Esophagus muscularis mucosa (tissue), 4 donors: Measurements from ENCODE around the gene NPC1. TPM values are rescaled to one million over a fixed set of nuclear protein-coding genes. Genes with fewer than 3 reads are reported as not detected.

Source experiments
- DNase-seq: peaks from one replicate; pipeline ENCODE4 v3.0.0-alpha.2; 2017; ENCODE audit errors: extremely low spot score
- H3K27ac ChIP-seq, 4 donors: fragments of 200-600 bp; sonication (generic); replicated peaks in 1 of 4; 1 replicate in 3 of 4; 2 replicates in 1 of 4; pipeline ENCODE4 v1.5.1; 2016 to 2019; ENCODE audit warnings: mild to moderate bottlenecking in 1 of 4
- H3K27me3 ChIP-seq, 4 donors: fragments of 200-600 bp; sonication (generic); one replicate each; pipeline versions ENCODE4 v1.5.1 to v1.6.0; 2016 to 2019
- H3K36me3 ChIP-seq, 4 donors: fragments of 200-600 bp; sonication (generic); one replicate each; pipeline ENCODE4 v1.5.1; 2016 to 2019
- H3K4me1 ChIP-seq, 4 donors: fragments of 200-600 bp; sonication (generic); one replicate each; pipeline ENCODE4 v1.5.1; 2016 to 2019
- H3K4me3 ChIP-seq, 4 donors: fragments of 200-600 bp; sonication (generic); 1 replicate in 2 of 4; 2 replicates in 2 of 4; pipeline ENCODE4 v1.5.1; 2016 to 2019; ENCODE audit warnings: mild to moderate bottlenecking in 4 of 4, moderate library complexity in 1 of 4
- H3K9me3 ChIP-seq, 4 donors: fragments of 200-600 bp; sonication (generic); 1 replicate in 3 of 4; 2 replicates in 1 of 4; pipeline ENCODE4 v1.5.1; 2016 to 2019
- CTCF ChIP-seq, 3 experiments: fragments of 200-600 bp in 2 of 3; fragments of 450-650 bp in 1 of 3; sonication (generic) in 2 of 3; IDR thresholded peaks; one replicate each; pipeline ENCODE4 v1.5.1; 2017 to 2019; ENCODE audit warnings: antibody characterized with exemption in 3 of 3, mild to moderate bottlenecking in 2 of 3, moderate library complexity in 1 of 3
- EP300 ChIP-seq: sonication (generic); formaldehyde crosslinking; IDR thresholded peaks from one replicate; pipeline ENCODE4 v1.6.1; 2017; ENCODE audit warnings: antibody characterized with exemption
- POLR2A ChIP-seq: fragments of 450-650 bp; IDR thresholded peaks from one replicate; pipeline ENCODE4 v1.6.1; 2017; ENCODE audit warnings: antibody characterized with exemption, moderate library complexity, mild to moderate bottlenecking, low read depth
- POLR2AphosphoS5 ChIP-seq, 2 donors: sonication (generic); formaldehyde crosslinking; IDR thresholded peaks; one replicate each; pipeline ENCODE4 v1.6.1; 2017; ENCODE audit warnings: antibody characterized with exemption in 2 of 2
- WGBS: methylation state at CpG from one replicate; pipeline ENCODE4 v1.1.5; 2018; 5-methylcytosine and 5-hydroxymethylcytosine counted together
- intact Hi-C: fragments of 100-400 bp; cut with DNase I; formaldehyde crosslinking; loops from one replicate; pipeline ENCODE4 v1.15.1; 2023
- total RNA-seq, 4 donors: library from RNA; depleted of rRNA; stranded (reverse); fragments of >200 nt; gene quantifications; one replicate each; pipeline versions ENCODE4 v1.1.0 to v1.2.1, GENCODE V29; 2016

NPC1 gene
- total RNA-seq, 4 donors from 2014 or later, result 39.9 to 63.7 (median 45.6) TPM

- H3K27me3 ChIP-seq, result no peaks in the 10 kb centered on the region
- intact Hi-C loops, result no loop called here
- H3K27ac ChIP-seq, result no peak overlapping the region
Observed at GRCh38 chr18:23605941-23606340, 19.6 kb upstream of the NPC1 start.

DNA sequence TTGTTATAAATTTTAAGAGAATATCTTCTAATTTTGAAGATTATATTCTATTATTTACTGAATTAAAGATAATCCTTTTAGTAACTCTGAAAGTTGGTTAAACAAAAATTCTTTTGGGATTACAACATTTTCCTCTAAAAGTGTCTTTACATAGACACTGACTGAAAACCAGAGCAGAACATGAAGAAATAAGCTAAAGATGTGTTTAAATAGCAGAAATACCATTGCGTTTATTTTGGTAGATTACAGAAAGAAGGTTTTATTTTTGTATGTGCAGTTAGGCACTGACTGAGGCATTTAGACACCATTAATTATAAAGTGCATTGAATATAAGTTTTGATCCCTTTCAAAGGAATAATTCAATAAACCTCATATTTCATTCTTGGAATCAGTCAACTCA, 13.5 kb upstream of the NPC1 start:
- H3K27me3 ChIP-seq, result no peaks in the 10 kb centered on the region
- TF ChIP-seq CTCF (IDR thresholded peaks at IDR 0.05) (no peak), POLR2A (no peak), POLR2AphosphoS5 (IDR thresholded peaks at IDR 0.05) (no peak), EP300 (no peak)
- no peaks in the 10 kb centered on the region for H3K9me3 ChIP-seq
- no peak for DNase-seq
- H3K4me1 ChIP-seq, result no peaks in the 10 kb centered on the region
- no peak overlapping the region for H3K27ac ChIP-seq
- H3K4me3 ChIP-seq, result no peak overlapping the region
- H3K36me3 ChIP-seq, result no peaks in the 10 kb centered on the region
- intact Hi-C loops, result no loop called here
- 59% methylated on average over 1 of the region's 1 CpG for WGBS

More at GRCh38 chr18:23605941-23606340, 19.6 kb upstream of the NPC1 start:
- peaks cover 0 to 40% (median 5%) of the 10 kb centered on the region in 4 donors for H3K36me3 ChIP-seq
- H3K9me3 ChIP-seq, result no peaks in the 10 kb centered on the region
- no peak overlapping the region for H3K4me3 ChIP-seq
- TF ChIP-seq POLR2AphosphoS5 (IDR thresholded peaks at IDR 0.05) (no peak), POLR2A (no peak), CTCF (IDR thresholded peaks at IDR 0.05) (no peak), EP300 (no peak)
- no peak for DNase-seq
- no peaks in the 10 kb centered on the region for H3K4me1 ChIP-seq

- Histone ChIP-seq H3K4me3 (no peak overlapping the region), H3K27me3 (no peaks in the 10 kb centered on the region), H3K27ac (no peak overlapping the region), H3K4me1 (no peaks in the 10 kb centered on the region), H3K9me3 (no peaks in the 10 kb centered on the region), H3K36me3 (no peaks in the 10 kb centered on the region)
- intact Hi-C loops, result no loop called here
- 82% methylated on average over 7 of the region's 7 CpGs for WGBS
- no peak for DNase-seq
- TF ChIP-seq POLR2AphosphoS5 (IDR thresholded peaks at IDR 0.05), result no peak
- no peak for TF ChIP-seq EP300
- TF ChIP-seq POLR2A, result no peak
- no peak for TF ChIP-seq CTCF (IDR thresholded peaks at IDR 0.05)
Observed at GRCh38 chr18:23596183-23596582, 9.9 kb upstream of the NPC1 start.

- no peak for DNase-seq
- no peak overlapping the region for H3K4me3 ChIP-seq
- no peaks in the 10 kb centered on the region for H3K27me3 ChIP-seq
- no peaks in the 10 kb centered on the region for H3K4me1 ChIP-seq
- TF ChIP-seq CTCF (IDR thresholded peaks at IDR 0.05) (no peak), POLR2A (no peak), EP300 (no peak), POLR2AphosphoS5 (IDR thresholded peaks at IDR 0.05) (no peak)
- intact Hi-C loops, result no loop called here
- 96% methylated on average over 7 of the region's 7 CpGs for WGBS
- no peak overlapping the region for H3K27ac ChIP-seq
- no peaks in the 10 kb centered on the region for H3K9me3 ChIP-seq
- H3K36me3 ChIP-seq, result no peaks in the 10 kb centered on the region
Observed at GRCh38 chr18:23595591-23595990, 9.3 kb upstream of the NPC1 start.

DNA sequence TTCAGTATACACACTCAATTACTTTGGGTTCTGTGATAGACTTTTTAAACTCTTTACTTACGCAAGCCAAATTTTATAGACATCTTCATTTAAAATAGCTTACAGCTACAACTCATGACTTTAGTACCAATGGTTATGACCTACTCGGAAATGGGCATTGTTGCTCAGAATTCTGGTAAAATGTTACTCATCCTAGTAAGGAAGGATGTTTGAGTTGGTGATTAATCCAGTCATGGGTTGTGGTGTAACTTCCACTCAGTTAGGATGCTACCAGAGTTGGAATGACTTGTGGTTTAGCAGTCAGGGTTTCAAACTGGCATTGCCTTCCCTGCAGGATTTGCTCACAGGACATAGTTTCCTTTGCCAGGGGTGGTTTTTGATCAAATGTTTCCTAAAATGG, 7.4 kb upstream of the NPC1 start:
- Histone ChIP-seq H3K36me3 (no peaks in the 10 kb centered on the region), H3K27me3 (no peaks in the 10 kb centered on the region), H3K9me3 (no peaks in the 10 kb centered on the region), H3K27ac (no peak overlapping the region), H3K4me3 (no peak overlapping the region), H3K4me1 (no peaks in the 10 kb centered on the region)
- 88% methylated on average over 2 of the region's 2 CpGs for whole genome bisulfite sequencing
- intact Hi-C loops, result no loop called here
- DNase-seq, result no peak
- no peak for TF ChIP-seq POLR2A
- TF ChIP-seq POLR2AphosphoS5 (IDR thresholded peaks at IDR 0.05), result no peak
- no peak for TF ChIP-seq CTCF (IDR thresholded peaks at IDR 0.05)
- TF ChIP-seq EP300, result no peak
